HCT116 (cell line): ENCODE data around the gene GRIA1.

Experiments used
- CBX3 ChIP-seq: IDR thresholded peaks from 2 replicates; pipeline ENCODE4 v1.6.1; 2012; ENCODE audit warnings: low read depth
- CEBPB ChIP-seq: IDR thresholded peaks from 2 replicates; pipeline ENCODE4 v1.6.1; 2012; ENCODE audit warnings: low read depth
- EZH2phosphoT487 ChIP-seq: fragments of 200-600 bp; IDR thresholded peaks from 2 replicates; pipeline ENCODE4 v1.6.1; 2018; ENCODE audit warnings: antibody characterized with exemption, borderline replicate concordance
- JUND ChIP-seq: IDR thresholded peaks from 2 replicates; pipeline ENCODE4 v1.6.1; 2012
- POLR2A ChIP-seq: IDR thresholded peaks from 2 replicates; pipeline ENCODE4 v1.7.0; 2011; ENCODE audit warnings: borderline replicate concordance; ENCODE audit not compliant: insufficient read depth, insufficient read length; ENCODE audit errors: extremely low read depth
- POLR2AphosphoS5 ChIP-seq: IDR thresholded peaks from 2 replicates; pipeline ENCODE4 v1.6.1; 2011; ENCODE audit warnings: mild to moderate bottlenecking, low read depth, low read length, moderate library complexity
- SP1 ChIP-seq: IDR thresholded peaks from 2 replicates; pipeline ENCODE4 v1.6.1; 2012; ENCODE audit warnings: low read depth
- SRF ChIP-seq: IDR thresholded peaks from 2 replicates; pipeline ENCODE4 v1.6.1; 2012; ENCODE audit warnings: low read depth
- TCF7L2 ChIP-seq: IDR thresholded peaks from 2 replicates; pipeline ENCODE4 v1.7.0; 2011; ENCODE audit warnings: borderline replicate concordance, inconsistent platforms; ENCODE audit not compliant: insufficient read depth, insufficient read length; ENCODE audit errors: extremely low read depth
- YY1 ChIP-seq: IDR thresholded peaks from 2 replicates; pipeline ENCODE4 v1.6.1; 2011; ENCODE audit warnings: low read length, low read depth, moderate library complexity, mild to moderate bottlenecking; ENCODE audit not compliant: insufficient replicate concordance; ENCODE audit errors: extremely low read depth
- ZNF274 ChIP-seq: fragments of 200-500 bp; sonication (Bioruptor generic); IDR thresholded peaks from 2 replicates; pipeline ENCODE4 v1.6.1; 2014; ENCODE audit warnings: mild to moderate bottlenecking, low read depth, low read length, inconsistent platforms
- TF ChIP-seq, protein P1 (sequence below), 3 experiments: fragments of 200-600 bp in 1 of 3; sonication (generic) in 1 of 3; IDR thresholded peaks in 2 of 3; conservative IDR thresholded peaks in 1 of 3; 2 replicates each; pipeline ENCODE4 v1.5.1; 2012 to 2017; ENCODE audit warnings: low read depth in 2 of 3, low read length in 2 of 3, antibody characterized with exemption in 1 of 3, borderline replicate concordance in 1 of 3, control low read depth in 1 of 3, mild to moderate bottlenecking in 1 of 3, mixed read lengths in 1 of 3, mixed run types in 1 of 3, moderate library complexity in 1 of 3; ENCODE audit not compliant: insufficient read depth in 1 of 3
- TF ChIP-seq, protein P2 (sequence below): IDR thresholded peaks from 2 replicates; pipeline ENCODE4 v1.6.1; 2012; ENCODE audit warnings: low read depth
- TF ChIP-seq, protein P3 (sequence below): IDR thresholded peaks from 2 replicates; pipeline ENCODE4 v1.6.1; 2012

DNA sequence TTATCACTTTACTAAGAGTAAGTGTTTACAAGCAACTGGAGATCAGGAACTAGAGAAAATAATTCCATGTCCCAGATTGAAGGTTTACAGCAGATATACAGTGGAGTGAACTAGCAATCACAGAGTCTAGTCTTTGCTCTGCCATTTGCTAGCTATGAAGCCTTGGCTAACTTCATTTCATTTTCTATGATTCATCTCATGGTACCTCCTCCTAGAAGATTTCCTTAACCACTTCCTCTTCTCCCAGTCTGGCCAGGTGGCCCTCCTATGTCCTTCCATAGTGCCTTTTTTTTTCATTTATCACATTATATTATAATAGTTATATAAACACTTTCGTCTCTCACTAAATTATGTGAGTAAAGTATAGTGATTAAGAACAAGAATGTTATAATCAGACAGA is 52.1 kb downstream of the GRIA1 start:
- TF ChIP-seq, protein P1, sequence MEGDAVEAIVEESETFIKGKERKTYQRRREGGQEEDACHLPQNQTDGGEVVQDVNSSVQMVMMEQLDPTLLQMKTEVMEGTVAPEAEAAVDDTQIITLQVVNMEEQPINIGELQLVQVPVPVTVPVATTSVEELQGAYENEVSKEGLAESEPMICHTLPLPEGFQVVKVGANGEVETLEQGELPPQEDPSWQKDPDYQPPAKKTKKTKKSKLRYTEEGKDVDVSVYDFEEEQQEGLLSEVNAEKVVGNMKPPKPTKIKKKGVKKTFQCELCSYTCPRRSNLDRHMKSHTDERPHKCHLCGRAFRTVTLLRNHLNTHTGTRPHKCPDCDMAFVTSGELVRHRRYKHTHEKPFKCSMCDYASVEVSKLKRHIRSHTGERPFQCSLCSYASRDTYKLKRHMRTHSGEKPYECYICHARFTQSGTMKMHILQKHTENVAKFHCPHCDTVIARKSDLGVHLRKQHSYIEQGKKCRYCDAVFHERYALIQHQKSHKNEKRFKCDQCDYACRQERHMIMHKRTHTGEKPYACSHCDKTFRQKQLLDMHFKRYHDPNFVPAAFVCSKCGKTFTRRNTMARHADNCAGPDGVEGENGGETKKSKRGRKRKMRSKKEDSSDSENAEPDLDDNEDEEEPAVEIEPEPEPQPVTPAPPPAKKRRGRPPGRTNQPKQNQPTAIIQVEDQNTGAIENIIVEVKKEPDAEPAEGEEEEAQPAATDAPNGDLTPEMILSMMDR (IDR thresholded peaks at IDR 0.05 in 2 of 3, conservative IDR thresholded peaks at IDR 0.05 in 1 of 3; ENCODE audit: borderline replicate concordance in 1 of 3, insufficient read depth in 1 of 3, low read depth in 2 of 3, low read length in 2 of 3): no peak
- TF ChIP-seq POLR2A (no peak), POLR2AphosphoS5 (no peak), SP1 (no peak), JUND (no peak), SRF (no peak), YY1 (no peak), CEBPB (no peak), EZH2phosphoT487 (no peak), CBX3 (no peak), ZNF274 (no peak), TCF7L2 (no peak)
- TF ChIP-seq, protein P2, sequence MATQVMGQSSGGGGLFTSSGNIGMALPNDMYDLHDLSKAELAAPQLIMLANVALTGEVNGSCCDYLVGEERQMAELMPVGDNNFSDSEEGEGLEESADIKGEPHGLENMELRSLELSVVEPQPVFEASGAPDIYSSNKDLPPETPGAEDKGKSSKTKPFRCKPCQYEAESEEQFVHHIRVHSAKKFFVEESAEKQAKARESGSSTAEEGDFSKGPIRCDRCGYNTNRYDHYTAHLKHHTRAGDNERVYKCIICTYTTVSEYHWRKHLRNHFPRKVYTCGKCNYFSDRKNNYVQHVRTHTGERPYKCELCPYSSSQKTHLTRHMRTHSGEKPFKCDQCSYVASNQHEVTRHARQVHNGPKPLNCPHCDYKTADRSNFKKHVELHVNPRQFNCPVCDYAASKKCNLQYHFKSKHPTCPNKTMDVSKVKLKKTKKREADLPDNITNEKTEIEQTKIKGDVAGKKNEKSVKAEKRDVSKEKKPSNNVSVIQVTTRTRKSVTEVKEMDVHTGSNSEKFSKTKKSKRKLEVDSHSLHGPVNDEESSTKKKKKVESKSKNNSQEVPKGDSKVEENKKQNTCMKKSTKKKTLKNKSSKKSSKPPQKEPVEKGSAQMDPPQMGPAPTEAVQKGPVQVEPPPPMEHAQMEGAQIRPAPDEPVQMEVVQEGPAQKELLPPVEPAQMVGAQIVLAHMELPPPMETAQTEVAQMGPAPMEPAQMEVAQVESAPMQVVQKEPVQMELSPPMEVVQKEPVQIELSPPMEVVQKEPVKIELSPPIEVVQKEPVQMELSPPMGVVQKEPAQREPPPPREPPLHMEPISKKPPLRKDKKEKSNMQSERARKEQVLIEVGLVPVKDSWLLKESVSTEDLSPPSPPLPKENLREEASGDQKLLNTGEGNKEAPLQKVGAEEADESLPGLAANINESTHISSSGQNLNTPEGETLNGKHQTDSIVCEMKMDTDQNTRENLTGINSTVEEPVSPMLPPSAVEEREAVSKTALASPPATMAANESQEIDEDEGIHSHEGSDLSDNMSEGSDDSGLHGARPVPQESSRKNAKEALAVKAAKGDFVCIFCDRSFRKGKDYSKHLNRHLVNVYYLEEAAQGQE: no peak
- TF ChIP-seq, protein P3, sequence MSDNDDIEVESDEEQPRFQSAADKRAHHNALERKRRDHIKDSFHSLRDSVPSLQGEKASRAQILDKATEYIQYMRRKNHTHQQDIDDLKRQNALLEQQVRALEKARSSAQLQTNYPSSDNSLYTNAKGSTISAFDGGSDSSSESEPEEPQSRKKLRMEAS: no peak
